AG04450 (cell line): Measurements from ENCODE around the gene MPP3. TPM values are rescaled to one million over a fixed set of nuclear protein-coding genes. Genes with fewer than 3 reads are reported as not detected.

Experiments
- CTCF ChIA-PET: fragments of 300-600, 350-600 bp; formaldehyde crosslinking; extraction: SDS; loops from one replicate; lab custom pipeline; 2022; ENCODE audit warnings: antibody characterized with exemption, inconsistent platforms; lab: Charles Lee
- POLR2A ChIA-PET: fragments of 350-600 bp; formaldehyde crosslinking; extraction: SDS; loops from one replicate; lab custom pipeline; 2021; ENCODE audit warnings: antibody characterized with exemption, inconsistent platforms; lab: Yijun Ruan, JAX
- DNase-seq: peaks from one replicate; pipeline ENCODE4 v3.0.0-alpha.2; 2011; ENCODE audit warnings: low read depth, low spot score
- H3K27ac ChIP-seq: one replicate; pipeline ENCODE4 v1.5.1; 2012; ENCODE audit warnings: low read depth, low read length, control low read depth
- H3K27me3 ChIP-seq: one replicate; pipeline ENCODE4 v1.6.0; 2012; ENCODE audit warnings: low read length; ENCODE audit not compliant: control insufficient read depth, insufficient read depth
- H3K4me3 ChIP-seq: 2 replicates; pipeline ENCODE4 v1.5.1; 2011; ENCODE audit warnings: mild to moderate bottlenecking, low read depth, low read length, control low read depth
- H3K9me3 ChIP-seq: 2 replicates; pipeline ENCODE4 v1.5.1; 2012; ENCODE audit warnings: low read length; ENCODE audit not compliant: control insufficient read depth, insufficient read depth
- polyA plus RNA-seq: library from polyadenylated mRNA; depleted of rRNA; stranded (reverse); fragments of >200 nt; gene quantifications from 2 replicates; pipeline ENCODE4 v1.2.3, GENCODE V29; 2011
- TF ChIP-seq, protein P1 (sequence below): IDR thresholded peaks from 2 replicates; pipeline ENCODE4 v1.5.1; 2011; ENCODE audit warnings: low read depth, low read length, control low read depth, inconsistent platforms

MPP3 gene
- polyA plus RNA-seq, 1 experiment, result 4.5 TPM

DNA sequence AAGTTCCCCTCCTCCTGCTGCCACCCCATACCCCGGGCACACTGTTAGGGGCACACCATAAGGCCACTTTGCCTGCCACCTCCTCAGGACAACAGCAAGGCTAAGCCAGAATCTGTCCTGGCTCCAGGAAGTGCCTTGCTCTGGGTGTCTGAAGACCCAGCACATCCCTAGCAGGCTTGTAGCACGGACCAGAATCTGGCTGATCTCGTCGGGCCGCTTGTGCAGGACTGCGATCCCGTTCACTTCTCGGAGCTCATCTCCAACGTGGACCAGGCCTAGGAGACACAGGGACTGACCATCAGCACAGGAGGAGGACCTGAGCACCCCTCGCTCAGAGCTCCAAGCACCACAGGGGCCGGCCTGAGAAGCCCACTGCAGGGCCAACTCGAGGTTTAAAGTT is 7.4 kb downstream of the MPP3 start:
- ChIA-PET POLR2A (no interaction called here), CTCF (no interaction called here)
- H3K9me3 ChIP-seq, result no peaks in the 10 kb centered on the region; the same call in 1 of the 2 replicates
- no peak for DNase-seq
- TF ChIP-seq, protein P1, sequence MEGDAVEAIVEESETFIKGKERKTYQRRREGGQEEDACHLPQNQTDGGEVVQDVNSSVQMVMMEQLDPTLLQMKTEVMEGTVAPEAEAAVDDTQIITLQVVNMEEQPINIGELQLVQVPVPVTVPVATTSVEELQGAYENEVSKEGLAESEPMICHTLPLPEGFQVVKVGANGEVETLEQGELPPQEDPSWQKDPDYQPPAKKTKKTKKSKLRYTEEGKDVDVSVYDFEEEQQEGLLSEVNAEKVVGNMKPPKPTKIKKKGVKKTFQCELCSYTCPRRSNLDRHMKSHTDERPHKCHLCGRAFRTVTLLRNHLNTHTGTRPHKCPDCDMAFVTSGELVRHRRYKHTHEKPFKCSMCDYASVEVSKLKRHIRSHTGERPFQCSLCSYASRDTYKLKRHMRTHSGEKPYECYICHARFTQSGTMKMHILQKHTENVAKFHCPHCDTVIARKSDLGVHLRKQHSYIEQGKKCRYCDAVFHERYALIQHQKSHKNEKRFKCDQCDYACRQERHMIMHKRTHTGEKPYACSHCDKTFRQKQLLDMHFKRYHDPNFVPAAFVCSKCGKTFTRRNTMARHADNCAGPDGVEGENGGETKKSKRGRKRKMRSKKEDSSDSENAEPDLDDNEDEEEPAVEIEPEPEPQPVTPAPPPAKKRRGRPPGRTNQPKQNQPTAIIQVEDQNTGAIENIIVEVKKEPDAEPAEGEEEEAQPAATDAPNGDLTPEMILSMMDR, result no peak
- no peak overlapping the region for H3K27ac ChIP-seq
- no peaks in the 10 kb centered on the region for H3K27me3 ChIP-seq
- H3K4me3 ChIP-seq, result no peak overlapping the region

DNA sequence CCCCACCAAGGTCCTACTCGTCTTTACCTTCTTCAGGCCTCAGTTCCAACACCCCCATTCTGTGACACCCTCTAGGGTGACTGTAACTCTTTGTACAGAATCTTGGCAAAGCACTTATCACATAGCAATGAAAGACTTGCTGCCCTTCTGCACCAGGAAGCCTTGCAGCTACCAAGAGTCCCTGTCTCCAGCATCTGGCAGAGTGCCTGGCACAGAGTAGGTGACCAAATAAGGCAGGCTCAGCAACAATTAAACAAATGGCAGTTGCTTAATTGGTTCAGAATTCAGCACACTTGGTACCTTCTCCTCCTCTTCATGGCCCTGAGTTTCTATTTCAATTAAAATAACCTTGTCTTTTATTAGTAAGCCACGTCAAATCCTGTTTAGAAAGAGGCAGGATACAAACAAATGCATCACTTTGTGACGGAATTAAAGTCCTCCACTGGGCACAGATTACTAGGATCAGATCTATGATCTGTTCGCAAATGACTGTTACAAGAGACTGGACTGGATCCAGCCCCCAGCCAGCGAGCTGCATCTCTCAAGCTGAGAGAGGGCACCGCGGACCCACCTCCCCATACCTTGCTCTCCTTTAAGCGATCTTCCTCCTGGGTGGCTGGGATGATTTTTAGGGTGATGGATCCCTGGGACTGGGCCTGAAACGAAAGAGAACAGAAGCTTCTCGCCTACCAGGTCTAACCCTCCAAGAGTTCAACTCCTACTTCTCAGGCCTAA is 9.4 kb downstream of the MPP3 start:
- ChIA-PET POLR2A (no interaction called here), CTCF (no interaction called here)
- Histone ChIP-seq H3K4me3 (no peak overlapping the region), H3K9me3 (no peaks in the 10 kb centered on the region), H3K27ac (no peak overlapping the region), H3K27me3 (no peaks in the 10 kb centered on the region)
- DNase-seq, result no peak
- TF ChIP-seq, protein P1, result no peak

DNA sequence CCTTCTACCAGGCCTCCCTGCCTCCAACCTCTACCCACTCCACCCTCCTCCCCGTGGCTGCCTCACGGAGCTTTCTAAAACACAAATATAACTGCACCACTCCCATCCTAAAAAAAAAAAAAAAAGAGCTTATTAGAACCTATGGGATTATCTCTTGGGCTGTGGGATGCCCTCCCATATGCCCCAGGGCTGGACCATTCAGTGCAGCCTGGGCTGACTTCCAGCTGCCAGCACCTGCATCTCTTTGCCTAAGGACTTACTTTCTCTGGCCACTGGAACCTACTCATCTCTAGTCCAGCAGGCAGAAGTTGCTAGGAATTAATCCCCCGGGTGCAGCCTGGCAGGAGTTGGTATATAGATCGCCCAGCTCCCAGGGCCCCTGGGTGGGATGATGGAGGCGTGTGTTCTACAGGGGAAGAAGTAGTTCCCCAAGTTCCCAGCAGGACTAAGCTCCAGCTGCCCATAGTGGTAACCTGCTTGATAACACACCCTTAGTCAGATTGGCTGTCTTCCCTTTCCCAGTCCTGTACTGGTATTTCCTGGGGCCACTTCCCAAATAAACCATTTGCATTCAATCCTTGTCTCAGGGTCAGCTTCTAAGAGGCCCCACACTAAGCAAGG is 10.3 kb downstream of the MPP3 start:
- H3K27ac ChIP-seq, result no peak overlapping the region
- DNase-seq, result no peak
- H3K9me3 ChIP-seq, result no peaks in the 10 kb centered on the region
- CTCF ChIA-PET, result no interaction called here
- H3K4me3 ChIP-seq, result no peak overlapping the region
- POLR2A ChIA-PET, result no interaction called here
- TF ChIP-seq, protein P1, result no peak
- H3K27me3 ChIP-seq, result no peaks in the 10 kb centered on the region

DNA sequence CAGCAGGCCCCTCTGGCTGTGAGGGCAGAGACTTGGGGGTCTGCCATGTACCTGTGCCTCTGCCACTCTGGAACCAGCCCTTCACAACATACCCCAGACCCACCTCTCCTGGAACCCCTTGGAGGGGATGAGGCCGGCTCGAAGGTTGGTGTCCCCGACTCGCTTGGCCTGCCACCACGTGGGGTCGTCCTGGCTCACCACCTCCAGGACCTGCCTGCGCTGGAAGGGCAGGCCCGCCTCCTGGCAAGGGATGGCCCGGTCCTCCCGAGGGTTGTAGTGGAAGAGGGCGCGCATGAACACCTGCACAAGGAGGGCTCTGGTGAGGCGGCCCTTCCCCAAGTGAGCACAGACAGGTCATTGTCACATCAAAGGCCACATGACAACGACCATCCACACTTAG is 12.2 kb downstream of the MPP3 start:
- ChIA-PET CTCF (no interaction called here), POLR2A (no interaction called here)
- DNase-seq, result no peak
- Histone ChIP-seq H3K4me3 (no peak overlapping the region), H3K9me3 (no peaks in the 10 kb centered on the region), H3K27me3 (no peaks in the 10 kb centered on the region), H3K27ac (no peak overlapping the region)
- TF ChIP-seq, protein P1, result no peak

DNA sequence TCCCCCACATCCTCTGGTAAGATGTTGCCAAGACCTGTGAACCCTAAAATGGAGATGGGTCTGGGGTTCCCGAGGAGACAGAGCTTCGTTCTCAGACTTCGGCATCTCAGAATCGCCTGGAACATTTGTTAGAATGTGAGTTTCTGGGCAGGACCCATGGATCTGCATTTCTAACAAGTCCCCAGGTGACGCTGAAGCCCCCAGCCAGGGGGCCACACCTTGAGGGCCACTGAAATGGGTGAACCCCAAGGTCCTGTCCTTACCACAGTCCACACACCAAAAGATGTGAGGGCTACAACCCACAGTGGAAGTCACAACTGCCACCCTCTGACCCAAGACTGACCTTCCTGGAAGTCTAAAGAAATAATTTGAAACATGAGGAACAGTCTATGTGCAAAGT is 14.0 kb downstream of the MPP3 start:
- POLR2A ChIA-PET, result interaction anchor here (0.6 kb wide), 1 partner anchor 12 kb away, joined by 3 read pairs; no protein-coding TSS in a partner anchor
- no peak overlapping the region for H3K27ac ChIP-seq

More for the DNA sequence above, 14.0 kb downstream of the MPP3 start:
- Histone ChIP-seq H3K9me3 (no peaks in the 10 kb centered on the region), H3K4me3 (no peak overlapping the region), H3K27me3 (no peaks in the 10 kb centered on the region)
- TF ChIP-seq, protein P1, result no peak
- CTCF ChIA-PET, result no interaction called here
- DNase-seq, result no peak
